Loucy (cell line): Measurements from ENCODE around the gene MAN1C1.

ENCODE experiments used
- EZH2phosphoT487 ChIP-seq: fragments of 200-600 bp; IDR thresholded peaks from 2 replicates; pipeline ENCODE4 v1.6.1; 2018; ENCODE audit warnings: antibody characterized with exemption, mild to moderate bottlenecking, moderate library complexity, borderline replicate concordance
- TF ChIP-seq, protein P1 (sequence below): fragments of 200-600 bp; sonication (generic); conservative IDR thresholded peaks from 2 replicates; pipeline ENCODE4 v1.5.1; 2014; ENCODE audit warnings: mild to moderate bottlenecking, antibody characterized with exemption, low read length

DNA sequence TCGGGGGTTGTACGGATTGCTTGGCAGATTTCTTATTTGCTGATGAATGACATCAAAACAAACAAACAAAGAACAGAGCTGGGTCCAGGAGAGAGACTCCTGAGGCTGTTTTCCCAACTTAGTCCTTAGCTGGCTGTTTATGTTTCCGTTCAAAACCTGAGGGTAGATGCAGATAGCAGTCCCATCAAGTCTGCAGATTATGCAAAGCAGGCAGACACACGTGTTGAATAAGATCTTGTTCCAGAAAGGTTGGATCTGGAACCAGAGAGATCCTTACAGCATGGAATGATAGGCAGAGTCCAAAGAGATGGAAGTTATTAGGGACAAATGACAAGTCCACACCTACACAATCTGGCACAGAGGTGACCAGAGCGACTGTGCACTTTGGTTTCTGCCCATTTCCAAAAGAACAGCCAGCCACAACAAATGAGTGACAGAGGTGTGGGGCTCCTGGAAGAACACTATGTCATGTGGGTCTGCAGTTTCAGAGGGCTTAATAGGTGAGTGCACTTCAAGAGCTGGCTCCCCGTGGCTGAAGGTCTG, 65.5 kb downstream of the MAN1C1 start:
- TF ChIP-seq, protein P1, sequence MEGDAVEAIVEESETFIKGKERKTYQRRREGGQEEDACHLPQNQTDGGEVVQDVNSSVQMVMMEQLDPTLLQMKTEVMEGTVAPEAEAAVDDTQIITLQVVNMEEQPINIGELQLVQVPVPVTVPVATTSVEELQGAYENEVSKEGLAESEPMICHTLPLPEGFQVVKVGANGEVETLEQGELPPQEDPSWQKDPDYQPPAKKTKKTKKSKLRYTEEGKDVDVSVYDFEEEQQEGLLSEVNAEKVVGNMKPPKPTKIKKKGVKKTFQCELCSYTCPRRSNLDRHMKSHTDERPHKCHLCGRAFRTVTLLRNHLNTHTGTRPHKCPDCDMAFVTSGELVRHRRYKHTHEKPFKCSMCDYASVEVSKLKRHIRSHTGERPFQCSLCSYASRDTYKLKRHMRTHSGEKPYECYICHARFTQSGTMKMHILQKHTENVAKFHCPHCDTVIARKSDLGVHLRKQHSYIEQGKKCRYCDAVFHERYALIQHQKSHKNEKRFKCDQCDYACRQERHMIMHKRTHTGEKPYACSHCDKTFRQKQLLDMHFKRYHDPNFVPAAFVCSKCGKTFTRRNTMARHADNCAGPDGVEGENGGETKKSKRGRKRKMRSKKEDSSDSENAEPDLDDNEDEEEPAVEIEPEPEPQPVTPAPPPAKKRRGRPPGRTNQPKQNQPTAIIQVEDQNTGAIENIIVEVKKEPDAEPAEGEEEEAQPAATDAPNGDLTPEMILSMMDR = no peak
- TF ChIP-seq EZH2phosphoT487 = no peak
